ENCODE data around the gene MUTYH. TPM values are rescaled to one million over a fixed set of nuclear protein-coding genes. Genes with fewer than 3 reads are reported as not detected.
"Not testable (repeated sequence)": the region's sequence is repeated elsewhere in the genome, so short reads cannot be mapped to it uniquely, and the experiment has no call there.

MUTYH gene
- 15.2 and 17.4 TPM in 2 replicates for total RNA-seq

DNA sequence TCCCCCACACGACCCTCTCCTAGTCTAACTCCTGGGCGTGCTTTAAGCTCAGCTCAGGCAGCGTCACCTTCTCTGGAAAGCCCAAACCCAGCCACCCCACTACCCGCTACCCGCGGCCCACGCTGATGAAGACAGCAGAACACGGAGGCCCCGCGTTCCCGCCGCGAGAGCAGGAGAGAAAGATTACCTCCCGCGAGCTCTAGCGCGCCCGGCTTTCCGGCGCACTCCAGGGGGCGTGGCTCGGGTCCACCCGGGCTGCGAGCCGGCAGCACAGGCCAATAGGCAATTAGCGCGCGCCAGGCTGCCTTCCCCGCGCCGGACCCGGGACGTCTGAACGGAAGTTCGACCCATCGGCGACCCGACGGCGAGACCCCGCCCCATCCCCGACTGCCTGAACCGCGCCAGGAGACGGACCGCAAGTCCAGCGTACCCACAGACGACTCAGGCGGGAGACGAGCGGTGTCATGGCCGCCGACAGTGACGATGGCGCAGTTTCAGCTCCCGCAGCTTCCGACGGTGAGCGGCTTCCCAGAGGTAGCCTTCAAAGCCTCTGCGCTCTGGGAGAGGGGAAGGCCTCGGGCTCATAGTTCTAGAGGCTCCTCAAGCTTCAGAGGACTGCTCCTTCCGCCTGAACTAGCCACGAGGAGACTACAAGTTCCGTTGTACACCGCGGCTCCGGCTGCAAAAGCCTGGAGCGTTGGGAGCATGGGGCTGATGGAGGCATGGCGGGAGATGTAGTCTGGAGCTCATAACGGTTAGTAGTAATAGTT lies at the start of gene MUTYH, which contains the start of gene TOE1:
TSS of gene MUTYH (minus strand) at position 652 of the 770 bp plus-strand sequence. CDS start 5,935 bp downstream, outside the sequence.
TSS of gene TOE1 (plus strand) at position 382 of the 770 bp plus-strand sequence. CDS start at position 465, 83 bp downstream.
- peak within 1 kb of the TSS; percentile 72 for H3K4me3 ChIP-seq (ENCODE audit: low read depth, low read length)
- TF ChIP-seq, protein P1, sequence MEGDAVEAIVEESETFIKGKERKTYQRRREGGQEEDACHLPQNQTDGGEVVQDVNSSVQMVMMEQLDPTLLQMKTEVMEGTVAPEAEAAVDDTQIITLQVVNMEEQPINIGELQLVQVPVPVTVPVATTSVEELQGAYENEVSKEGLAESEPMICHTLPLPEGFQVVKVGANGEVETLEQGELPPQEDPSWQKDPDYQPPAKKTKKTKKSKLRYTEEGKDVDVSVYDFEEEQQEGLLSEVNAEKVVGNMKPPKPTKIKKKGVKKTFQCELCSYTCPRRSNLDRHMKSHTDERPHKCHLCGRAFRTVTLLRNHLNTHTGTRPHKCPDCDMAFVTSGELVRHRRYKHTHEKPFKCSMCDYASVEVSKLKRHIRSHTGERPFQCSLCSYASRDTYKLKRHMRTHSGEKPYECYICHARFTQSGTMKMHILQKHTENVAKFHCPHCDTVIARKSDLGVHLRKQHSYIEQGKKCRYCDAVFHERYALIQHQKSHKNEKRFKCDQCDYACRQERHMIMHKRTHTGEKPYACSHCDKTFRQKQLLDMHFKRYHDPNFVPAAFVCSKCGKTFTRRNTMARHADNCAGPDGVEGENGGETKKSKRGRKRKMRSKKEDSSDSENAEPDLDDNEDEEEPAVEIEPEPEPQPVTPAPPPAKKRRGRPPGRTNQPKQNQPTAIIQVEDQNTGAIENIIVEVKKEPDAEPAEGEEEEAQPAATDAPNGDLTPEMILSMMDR (conservative IDR thresholded peaks at IDR 0.05; ENCODE audit: low read depth, low read length): no peak
- peak; percentile 56 for DNase-seq (ENCODE audit: low read depth)

DNA sequence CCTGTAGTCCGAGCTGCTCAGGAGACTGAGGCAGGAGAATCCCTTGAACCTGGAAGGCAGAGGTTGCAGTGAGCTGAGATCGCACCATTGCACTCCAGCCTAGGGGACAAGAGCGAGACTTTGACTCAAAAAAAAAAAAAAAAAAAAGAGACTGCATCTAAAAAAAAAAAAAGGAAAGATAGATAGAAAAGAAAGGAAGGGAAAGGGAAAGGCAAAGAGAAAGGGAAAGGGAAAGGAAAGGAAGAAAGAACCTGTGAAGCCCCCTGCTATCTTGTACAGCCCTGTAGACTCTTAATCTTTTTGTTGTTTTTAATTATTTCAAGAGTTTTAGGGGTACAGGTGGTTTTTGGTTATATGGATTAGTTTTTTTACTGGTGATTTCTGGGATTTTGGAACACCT lies 46.0 kb upstream of the MUTYH start:
- DNase-seq (ENCODE audit: low read depth): no peak
- TF ChIP-seq, protein P1 (conservative IDR thresholded peaks at IDR 0.05; ENCODE audit: low read depth, low read length): no peak
- H3K4me3 ChIP-seq (ENCODE audit: low read depth, low read length): no peak overlapping the region

DNA sequence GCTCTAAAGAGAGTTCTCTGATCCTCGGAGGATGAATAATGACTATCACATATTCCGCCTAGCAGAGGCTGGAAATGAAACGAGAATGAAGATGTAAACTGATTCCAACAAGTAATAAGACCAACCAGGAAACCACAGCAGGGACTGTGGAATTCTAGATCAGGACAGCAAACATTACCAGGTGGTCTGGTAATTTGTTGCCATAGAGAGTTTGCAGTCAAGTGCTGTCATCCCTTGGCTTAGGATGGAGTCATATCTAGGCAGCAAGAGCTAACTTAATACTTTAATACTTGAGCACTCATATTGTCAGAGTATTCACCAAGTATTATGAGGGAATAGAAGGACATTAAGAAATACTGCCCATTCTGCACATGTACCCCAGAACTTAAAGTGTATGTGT lies 45.1 kb upstream of the MUTYH start:
- no peak for DNase-seq (ENCODE audit: low read depth)
- no peak overlapping the region for H3K4me3 ChIP-seq (ENCODE audit: low read depth, low read length)
- TF ChIP-seq, protein P1 (conservative IDR thresholded peaks at IDR 0.05; ENCODE audit: low read depth, low read length): no peak

DNA sequence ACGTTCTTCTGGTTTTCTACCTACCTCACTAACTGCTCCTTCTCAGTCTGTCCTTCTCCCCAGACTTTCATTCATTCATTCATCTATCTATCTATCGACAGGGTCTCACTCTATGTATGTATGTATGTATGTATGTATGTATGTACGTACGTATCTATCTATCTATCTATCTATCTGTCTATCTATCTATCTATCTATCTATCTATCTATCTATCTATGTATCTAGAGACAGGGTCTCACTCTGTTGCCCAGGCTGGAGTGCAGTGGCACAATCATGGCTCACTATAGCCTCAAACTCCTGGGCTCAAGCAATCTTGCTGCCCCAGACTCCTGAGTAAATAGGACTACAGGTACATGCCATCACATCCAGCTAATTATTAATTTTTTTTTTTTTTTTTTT lies 44.0 kb upstream of the MUTYH start:
- H3K4me3 ChIP-seq (ENCODE audit: low read depth, low read length); DNase-seq (ENCODE audit: low read depth): not testable (repeated sequence)

DNA sequence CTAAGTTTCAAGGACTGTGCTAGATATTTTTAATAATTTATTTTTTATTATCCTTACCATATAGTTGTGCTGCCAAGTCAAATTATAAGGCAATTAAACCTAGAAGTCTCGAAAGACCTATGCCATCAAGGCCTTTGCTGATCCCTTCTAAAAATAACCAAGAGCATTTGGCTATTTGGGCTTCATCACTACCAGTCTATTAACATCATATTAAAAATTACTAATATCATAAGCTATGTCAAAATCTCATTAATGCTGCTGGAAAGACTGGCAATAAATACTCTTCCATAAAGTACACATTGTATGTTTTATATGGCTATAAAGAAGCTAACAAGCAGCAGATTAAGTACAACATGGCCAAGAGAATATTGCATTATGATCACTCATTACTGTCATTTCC lies 43.0 kb upstream of the MUTYH start:
- H3K4me3 ChIP-seq (ENCODE audit: low read depth, low read length): no peak overlapping the region
- TF ChIP-seq, protein P1 (conservative IDR thresholded peaks at IDR 0.05; ENCODE audit: low read depth, low read length): no peak
- DNase-seq (ENCODE audit: low read depth): no peak

DNA sequence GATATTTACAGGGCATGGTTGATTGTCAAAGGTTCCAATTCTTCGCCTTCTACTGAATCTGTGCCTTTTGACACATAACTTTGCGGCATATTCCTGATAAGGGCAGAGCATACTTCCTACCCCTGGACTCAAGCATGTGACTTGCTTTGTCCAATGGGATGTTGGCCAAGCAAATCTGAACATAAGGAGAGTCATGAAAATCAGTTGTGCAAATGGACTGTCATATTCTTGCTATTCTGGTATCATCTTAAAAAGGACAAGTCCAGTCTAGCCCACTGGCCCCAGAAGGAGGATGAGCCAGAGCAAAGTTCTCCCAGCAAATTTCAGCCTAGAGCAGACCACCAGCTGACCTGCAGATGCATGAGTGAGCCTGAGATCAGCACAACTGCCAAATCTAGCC lies 41.0 kb upstream of the MUTYH start:
- TF ChIP-seq, protein P1 (conservative IDR thresholded peaks at IDR 0.05; ENCODE audit: low read depth, low read length): no peak
- DNase-seq (ENCODE audit: low read depth): no peak
- no peak overlapping the region for H3K4me3 ChIP-seq (ENCODE audit: low read depth, low read length)

DNA sequence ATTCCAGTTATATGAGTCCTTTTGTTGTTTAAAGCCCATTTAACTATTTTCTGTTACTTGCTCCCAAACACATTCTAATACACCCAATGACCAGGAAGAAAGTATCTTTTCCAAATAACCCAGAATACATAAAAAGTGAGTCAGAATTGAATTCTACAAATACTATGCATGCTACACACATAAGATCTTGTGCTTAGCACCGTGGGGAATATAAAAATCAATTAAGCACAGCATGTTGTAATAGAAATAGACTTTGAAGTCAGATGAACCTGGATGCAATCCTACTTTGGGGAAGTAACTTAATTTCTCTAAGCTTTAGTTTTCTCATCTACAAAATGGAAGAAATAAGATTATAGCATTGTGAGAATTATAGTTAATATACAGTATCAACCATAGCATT lies 40.5 kb upstream of the MUTYH start:
- DNase-seq (ENCODE audit: low read depth): no peak
- no peak overlapping the region for H3K4me3 ChIP-seq (ENCODE audit: low read depth, low read length)
- TF ChIP-seq, protein P1 (conservative IDR thresholded peaks at IDR 0.05; ENCODE audit: low read depth, low read length): no peak
